Activated CD4-positive, alpha-beta T cell treated with anti-CD3 and anti-CD28 coated beads, Interleukin-2, Interleukin-4, amounts not matched to agents 100 ng/mL and 50 ng/mL, durations not matched to agents 16 hours and 8 hours (primary cell): ENCODE data around the gene CELF4.

Experiments
- DNase-seq: peaks from one replicate; pipeline ENCODE4 v3.0.0-alpha.2; 2020; ENCODE audit warnings: low spot score

Gene CELF4

GRCh38 chr18:37572736-37573135 is 7.1 kb upstream of the CELF4 start:
- DNase-seq: no peak

GRCh38 chr18:37571266-37571665 is 5.7 kb upstream of the CELF4 start:
- DNase-seq: no peak

DNA sequence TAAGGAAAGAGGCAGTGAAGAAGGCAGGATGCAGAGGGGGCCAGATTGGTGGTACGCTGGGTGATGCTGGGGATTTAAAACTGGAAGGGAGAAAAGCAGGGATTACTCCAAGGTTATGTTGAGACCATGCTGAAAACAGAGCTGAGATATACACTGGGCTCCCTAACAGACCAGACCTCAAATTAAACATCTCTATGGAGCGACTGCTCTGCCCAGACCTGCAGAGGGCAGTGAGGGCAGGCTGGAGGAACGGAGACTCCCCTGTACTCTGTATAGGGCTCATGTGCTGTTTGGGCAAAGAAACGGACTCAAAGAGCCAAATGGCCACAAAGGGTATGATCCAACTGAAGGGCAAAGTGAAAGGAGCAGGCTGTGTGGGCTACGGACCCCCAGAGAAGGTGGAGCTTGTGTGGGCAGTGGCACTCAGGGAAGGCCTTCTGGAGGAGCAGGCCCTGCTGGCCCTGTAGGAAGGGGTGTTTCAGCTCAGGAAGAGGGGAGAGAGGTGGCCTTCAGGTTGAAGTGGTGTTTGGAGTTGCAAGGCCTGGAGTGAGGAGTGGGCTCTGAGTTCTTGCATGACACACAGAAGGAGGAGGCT is 4.8 kb upstream of the CELF4 start:
- DNase-seq: no peak

DNA sequence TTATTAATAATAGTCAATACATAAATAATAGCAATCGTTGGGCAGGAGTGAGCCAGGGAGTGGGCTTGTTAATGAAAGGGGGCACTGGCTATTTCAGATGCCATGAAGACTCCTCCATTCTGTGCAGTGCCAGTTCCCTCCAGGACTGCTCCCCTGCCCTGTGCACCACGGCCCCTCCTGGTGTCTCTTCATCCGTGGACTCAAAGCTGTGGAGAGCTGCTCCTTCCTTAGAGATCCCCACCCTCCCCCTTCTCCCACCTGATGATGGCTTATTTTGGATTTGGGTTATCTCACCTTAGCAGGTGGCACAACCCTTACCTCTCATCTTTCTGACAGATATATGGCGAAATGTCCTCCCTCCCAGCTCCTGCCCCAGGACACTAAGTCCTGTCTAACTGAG is 3.1 kb upstream of the CELF4 start:
- DNase-seq: no peak

GRCh38 chr18:37567994-37568359 is 2.4 kb upstream of the CELF4 start:
- no peak for DNase-seq

DNA sequence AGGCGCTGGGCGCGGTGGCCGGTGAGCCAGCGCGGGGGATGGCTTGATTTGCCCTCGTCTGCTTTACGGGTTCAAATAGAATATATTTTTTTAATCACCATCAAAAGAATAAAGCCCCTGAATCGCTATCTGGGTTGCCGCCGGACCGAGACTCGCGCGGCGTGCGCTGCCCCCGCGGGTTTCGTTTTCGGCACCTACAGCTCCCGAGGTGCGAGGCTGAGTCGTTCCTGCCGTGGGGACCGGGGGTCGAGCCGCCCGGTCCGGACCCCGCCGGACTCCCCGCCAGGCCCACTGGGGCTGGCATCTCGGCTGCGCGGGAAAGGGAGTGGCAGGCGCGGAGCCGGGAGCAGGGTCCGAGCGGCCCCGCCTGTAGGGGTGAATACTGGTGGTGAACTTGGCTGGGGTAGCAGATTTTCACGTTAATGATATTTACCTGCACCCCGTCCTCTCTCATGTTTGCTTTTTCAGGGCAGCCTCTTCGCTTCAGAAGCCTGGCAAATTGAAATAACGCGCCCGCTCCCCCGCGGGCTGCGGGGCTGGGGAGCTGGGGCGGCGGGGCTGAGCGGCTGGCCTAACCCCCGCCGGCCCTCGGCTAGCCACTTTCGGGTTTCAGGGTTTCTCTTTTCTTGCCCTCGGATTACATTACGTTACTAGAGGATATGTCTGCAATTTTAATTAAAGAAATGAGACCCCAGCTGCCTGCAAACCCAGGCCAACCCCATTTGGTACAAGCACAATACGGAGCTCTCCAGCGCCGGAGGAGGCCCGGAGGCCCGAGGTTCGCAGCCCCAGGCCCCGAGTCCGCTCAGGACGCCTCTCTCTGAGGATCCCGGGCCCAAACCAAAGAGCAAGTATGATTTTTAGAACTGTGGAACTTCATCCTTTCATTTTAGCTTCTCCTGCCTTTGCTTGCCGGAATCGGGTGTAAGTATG is 1.7 kb upstream of the CELF4 start:
- no peak for DNase-seq

DNA sequence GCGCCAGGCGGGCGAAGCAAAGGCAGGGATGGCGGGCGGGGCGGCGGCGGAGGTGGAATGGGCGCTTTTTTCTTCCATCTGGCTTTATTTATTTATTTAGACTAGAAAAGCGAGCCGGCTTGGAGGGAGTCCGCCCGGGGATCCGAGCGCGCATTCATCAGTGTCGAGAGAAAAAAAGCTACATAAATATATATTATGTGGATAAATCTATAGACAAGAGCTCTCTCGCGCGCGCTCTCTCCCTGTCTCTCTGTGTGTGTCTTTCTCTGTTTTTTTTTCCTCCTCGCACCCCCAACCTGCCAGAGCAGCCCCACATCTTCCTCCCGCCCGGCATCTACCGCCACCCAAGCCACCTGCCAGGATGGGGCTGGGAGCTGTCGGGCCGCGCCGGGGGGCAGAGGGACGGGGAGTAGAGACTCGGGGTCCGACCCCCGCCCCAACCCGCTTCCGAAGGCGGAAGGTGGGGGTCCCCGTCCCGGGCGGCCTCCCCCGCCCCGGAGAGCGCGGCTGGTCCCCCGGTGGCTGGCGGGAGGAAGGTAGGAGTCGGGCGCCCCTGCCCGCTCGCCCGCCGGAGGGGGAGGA is 972 bp upstream of the CELF4 start:
- DNase-seq: no peak

DNA sequence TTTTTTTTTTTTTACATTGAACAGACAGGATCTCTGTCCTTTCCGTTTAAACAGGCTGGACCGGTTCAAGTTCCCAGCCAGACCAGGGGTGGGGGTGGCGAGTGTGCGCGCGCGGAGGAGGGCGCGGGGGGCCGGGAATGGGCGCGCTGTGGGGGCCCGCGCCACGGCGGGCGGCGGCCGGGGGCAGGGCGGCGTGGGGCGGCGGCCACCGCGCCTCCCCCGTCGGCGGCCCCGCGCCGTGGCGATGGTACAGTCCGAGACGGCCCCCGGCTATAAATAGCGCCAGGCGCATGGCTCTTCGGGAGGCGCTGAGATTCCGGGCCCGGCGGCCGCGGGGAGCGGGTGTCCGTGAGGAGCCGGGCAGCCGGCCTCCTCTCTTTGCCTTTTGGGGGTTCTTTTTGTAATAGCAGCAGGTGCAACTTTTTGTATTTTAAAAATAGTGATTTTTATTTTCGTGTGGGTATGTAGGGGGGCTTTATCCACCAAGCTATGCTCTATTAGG is 430 bp upstream of the CELF4 start:
- no peak for DNase-seq

DNA sequence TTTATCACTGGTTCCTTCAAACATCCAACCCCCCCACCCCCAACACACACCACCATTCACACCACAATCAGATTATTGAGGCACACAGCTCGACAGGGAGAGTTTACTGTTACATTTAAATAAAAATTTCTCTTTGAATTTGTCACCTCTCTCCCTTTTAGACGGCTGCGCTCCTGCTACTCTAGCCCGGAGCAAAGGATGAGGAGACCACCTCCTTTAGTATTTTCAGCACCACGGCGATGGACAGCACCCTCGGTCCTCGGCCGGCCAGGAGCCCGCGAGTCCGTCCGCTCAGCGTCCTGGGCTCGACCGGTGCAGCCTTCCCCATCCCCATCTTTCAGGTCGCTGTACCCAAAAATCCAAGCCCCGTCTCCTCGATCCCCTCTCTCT is 892 bp downstream of the CELF4 start:
- DNase-seq: no peak

DNA sequence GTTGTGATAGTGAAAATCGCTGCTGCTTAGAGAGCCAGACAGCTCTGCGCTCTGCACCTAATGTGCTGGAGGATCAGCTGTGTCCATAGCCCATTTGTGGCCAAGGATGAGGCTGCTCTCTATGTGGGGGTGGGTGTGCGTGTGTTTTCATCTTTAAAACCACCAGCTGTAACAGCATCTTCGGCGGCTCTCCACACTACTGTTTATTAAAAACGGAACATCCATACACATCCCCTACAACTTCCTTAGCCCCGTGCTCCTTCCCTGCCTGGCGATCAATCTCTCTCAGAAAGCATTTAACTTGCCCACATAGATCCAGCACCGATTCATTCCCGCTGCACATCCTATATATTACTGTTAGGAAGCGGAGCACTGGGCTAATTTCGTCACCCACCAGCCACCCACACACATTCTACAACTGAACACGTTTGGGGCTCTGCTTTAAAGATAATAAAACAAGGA is 1.6 kb downstream of the CELF4 start:
- DNase-seq: no peak

- DNase-seq: no peak
Measured at GRCh38 chr18:37561986-37562385, 3.6 kb downstream of the CELF4 start.

GRCh38 chr18:37560003-37560402 is 5.6 kb downstream of the CELF4 start:
- no peak for DNase-seq

DNA sequence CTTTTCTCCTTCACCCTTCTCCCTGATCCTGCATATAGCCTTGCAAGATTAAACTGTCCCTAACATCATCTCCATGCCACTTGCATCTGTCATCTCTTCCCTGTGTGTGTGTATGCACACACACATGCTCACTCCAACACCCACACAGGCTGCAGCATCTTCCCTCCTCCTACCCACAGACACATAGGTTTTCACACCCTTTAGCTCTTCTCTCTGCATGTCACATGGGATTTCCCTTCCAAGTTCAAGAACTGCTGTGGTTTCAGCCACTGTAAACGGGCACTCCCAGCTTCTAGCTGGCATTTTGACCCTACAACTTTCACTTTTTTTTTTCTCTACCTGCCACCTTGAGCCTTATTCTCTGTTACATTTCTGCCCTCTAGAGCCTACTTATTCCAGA is 6.4 kb downstream of the CELF4 start:
- DNase-seq: no peak

DNA sequence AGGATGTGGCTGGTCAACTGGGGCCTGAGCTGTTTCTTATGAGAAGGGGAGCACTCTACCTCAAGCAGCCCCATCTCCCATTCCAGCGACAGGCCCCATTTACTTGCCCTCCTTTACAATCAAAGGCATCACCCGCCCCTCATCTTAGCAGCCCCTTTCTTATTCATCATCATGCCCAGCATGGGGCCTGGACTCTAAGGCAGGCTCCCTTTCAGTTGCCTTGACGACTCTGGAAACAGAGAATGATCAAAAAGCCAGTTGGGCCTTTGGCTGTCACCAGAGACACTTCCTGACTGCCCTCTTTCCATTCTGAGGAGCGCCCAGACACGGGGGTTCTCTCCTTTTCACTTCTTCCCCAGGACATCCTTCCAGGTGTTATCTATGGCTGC is 11.2 kb downstream of the CELF4 start:
- no peak for DNase-seq

- no peak for DNase-seq
Measured at GRCh38 chr18:37553633-37554398, 11.8 kb downstream of the CELF4 start.

DNA sequence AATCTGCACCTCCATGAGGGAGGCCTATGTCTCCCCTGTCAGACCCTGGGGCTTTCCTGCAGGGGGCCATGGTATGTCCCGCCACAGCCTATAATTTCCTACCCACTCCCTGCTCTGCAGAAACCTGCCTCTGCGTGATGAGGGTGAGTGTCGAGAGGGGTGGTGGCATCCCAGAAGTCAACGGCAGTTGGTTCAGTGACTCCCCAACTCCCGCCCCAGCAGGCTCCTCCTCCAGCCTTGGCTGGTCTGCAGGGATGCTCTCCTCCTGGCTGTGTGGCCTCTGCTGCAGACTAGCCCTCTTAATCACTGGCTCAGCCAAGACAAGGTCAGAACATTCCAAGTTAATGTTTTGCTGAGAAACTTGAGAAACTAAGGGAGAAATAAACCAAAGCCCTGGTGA is 13.3 kb downstream of the CELF4 start:
- DNase-seq: no peak

DNA sequence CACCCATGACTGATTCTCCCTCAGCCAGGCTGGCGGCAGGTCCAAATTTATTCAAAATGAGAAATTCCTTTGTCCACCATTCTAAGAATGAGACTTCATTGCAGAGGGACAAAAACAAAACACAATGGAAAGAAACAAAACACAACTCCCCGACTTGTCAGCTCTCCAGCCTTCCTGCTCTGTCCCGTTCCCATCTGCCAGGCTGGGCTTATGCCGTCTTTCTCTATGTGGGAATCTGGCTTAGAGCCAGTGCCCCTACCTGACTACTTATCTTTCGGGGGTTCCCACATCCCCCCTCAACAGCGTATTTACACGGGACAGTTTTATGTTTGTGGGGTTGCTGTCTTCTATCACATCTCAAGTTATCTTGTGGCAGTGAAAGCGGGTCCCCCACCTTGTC is 13.8 kb downstream of the CELF4 start:
- DNase-seq: no peak

DNA sequence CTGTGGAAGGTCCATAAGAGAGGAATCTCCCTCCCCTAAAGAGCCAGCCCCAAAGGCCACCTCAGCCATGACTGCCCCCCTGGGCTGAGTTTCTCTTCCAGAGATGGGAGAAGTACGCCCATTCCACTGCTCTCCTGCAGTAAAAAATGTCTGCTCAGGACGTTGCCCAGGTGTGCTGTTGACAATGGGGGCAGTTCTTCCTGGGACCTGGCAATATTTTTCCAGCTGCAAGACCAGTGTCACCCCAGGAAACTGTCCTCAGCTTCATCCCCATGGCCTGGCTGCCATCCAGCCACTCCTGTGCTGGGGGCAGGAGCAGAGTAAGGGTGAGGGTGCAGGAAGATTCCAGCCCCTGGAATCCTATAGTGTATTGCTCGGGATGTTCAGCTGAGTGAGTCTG is 14.3 kb downstream of the CELF4 start:
- no peak for DNase-seq

- DNase-seq: no peak
Measured at GRCh38 chr18:37550118-37550875, 15.3 kb downstream of the CELF4 start.

GRCh38 chr18:37548679-37549289 is 16.8 kb downstream of the CELF4 start:
- no peak for DNase-seq

DNA sequence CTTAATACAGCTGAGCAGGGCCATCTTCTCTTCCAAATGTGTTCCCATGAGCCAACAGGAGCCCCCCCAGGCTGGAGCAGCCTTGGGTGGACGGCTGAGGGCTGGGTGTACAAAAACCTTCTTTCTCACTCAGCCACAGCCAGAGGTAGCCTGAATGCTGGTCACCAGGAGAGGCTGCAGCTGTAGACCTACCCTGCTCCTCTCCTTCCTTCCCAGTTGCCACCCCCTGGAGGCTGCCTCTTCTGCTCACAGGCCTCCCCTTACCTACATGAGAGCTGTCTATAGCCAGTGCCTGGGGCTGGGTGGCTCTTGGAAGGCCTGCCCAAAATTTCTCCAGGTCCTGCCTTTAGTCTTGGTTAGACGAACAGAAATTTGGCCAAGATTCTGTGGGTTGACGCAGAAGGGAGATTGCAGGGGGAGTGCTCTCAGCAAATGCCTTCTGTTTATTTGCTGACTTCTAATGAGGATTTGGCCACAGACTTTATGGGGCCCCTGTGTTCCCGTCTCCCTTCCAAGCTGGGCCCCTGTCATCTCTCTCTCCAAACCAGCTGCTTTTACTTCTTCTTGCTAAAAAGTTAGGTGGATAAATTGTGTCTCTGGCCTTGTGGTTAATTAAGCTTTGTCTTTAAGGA is 18.3 kb downstream of the CELF4 start:
- no peak for DNase-seq
